Measurements from ENCODE around the gene NCAM2.

DNA sequence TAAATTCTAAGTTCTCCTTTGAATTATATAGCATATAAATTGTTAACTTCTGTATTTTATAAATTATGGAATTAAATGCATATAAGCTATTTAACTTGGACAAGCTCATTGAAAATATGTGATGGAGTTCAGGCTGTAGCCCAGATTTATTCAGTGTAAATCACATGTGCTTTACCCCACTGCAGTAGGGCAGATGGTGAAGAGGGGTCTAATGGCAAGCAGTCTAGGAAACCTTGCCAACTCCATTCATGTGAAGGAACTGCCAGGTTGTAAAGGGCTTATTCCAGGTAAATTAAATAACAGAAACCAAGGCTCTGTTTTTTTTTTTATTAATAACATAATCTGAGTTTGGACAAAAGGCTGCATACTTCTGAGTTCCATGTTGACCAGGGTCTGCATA, 243.2 kb downstream of the NCAM2 start:
- TF ChIP-seq, protein P1, sequence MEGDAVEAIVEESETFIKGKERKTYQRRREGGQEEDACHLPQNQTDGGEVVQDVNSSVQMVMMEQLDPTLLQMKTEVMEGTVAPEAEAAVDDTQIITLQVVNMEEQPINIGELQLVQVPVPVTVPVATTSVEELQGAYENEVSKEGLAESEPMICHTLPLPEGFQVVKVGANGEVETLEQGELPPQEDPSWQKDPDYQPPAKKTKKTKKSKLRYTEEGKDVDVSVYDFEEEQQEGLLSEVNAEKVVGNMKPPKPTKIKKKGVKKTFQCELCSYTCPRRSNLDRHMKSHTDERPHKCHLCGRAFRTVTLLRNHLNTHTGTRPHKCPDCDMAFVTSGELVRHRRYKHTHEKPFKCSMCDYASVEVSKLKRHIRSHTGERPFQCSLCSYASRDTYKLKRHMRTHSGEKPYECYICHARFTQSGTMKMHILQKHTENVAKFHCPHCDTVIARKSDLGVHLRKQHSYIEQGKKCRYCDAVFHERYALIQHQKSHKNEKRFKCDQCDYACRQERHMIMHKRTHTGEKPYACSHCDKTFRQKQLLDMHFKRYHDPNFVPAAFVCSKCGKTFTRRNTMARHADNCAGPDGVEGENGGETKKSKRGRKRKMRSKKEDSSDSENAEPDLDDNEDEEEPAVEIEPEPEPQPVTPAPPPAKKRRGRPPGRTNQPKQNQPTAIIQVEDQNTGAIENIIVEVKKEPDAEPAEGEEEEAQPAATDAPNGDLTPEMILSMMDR (IDR thresholded peaks at IDR 0.05; ENCODE audit: control extremely low read depth in 1 of 3, insufficient read depth in 1 of 3, low read depth in 1 of 3, low read length in 3 of 3), result no peak
- TF ChIP-seq, protein P2, sequence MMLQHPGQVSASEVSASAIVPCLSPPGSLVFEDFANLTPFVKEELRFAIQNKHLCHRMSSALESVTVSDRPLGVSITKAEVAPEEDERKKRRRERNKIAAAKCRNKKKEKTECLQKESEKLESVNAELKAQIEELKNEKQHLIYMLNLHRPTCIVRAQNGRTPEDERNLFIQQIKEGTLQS (IDR thresholded peaks at IDR 0.05; ENCODE audit: insufficient read depth, low read depth, low read length), result no peak
- TF ChIP-seq POLR2A (IDR thresholded peaks at IDR 0.05; ENCODE audit: control extremely low read depth in 1 of 2, low read depth in 2 of 2, low read length in 2 of 2) (no peak), EZH2 (IDR thresholded peaks at IDR 0.05; ENCODE audit: low read depth, low read length, severe bottlenecking) (no peak), CEBPB (IDR thresholded peaks at IDR 0.05; ENCODE audit: low read depth, low read length) (no peak), CBX5 (IDR thresholded peaks at IDR 0.05; ENCODE audit: low read depth, low read length) (no peak), SIN3A (conservative IDR thresholded peaks at IDR 0.05 in 1 of 2, IDR thresholded peaks at IDR 0.05 in 1 of 2; ENCODE audit: low read depth in 1 of 2, low read length in 2 of 2) (no peak), TAF1 (IDR thresholded peaks at IDR 0.05; ENCODE audit: low read depth, low read length) (no peak), JUN (IDR thresholded peaks at IDR 0.05; ENCODE audit: low read depth, low read length) (no peak)
